Esophagus muscularis mucosa (tissue), 4 donors: ENCODE data around the gene MBNL3.

Experiments
- CTCF ChIP-seq, 3 experiments: fragments of 200-600 bp in 2 of 3; fragments of 450-650 bp in 1 of 3; sonication (generic) in 2 of 3; IDR thresholded peaks; one replicate each; pipeline ENCODE4 v1.5.1; 2017 to 2019; ENCODE audit warnings: antibody characterized with exemption in 3 of 3, mild to moderate bottlenecking in 2 of 3, moderate library complexity in 1 of 3
- EP300 ChIP-seq: sonication (generic); formaldehyde crosslinking; IDR thresholded peaks from one replicate; pipeline ENCODE4 v1.6.1; 2017; ENCODE audit warnings: antibody characterized with exemption
- POLR2A ChIP-seq: fragments of 450-650 bp; IDR thresholded peaks from one replicate; pipeline ENCODE4 v1.6.1; 2017; ENCODE audit warnings: antibody characterized with exemption, moderate library complexity, mild to moderate bottlenecking, low read depth
- POLR2AphosphoS5 ChIP-seq, 2 donors: sonication (generic); formaldehyde crosslinking; IDR thresholded peaks; one replicate each; pipeline ENCODE4 v1.6.1; 2017; ENCODE audit warnings: antibody characterized with exemption in 2 of 2

- TF ChIP-seq POLR2AphosphoS5 (IDR thresholded peaks at IDR 0.05) (no peak), CTCF (IDR thresholded peaks at IDR 0.05) (no peak), POLR2A (no peak), EP300 (no peak)
Observed at GRCh38 chrX:132353430-132353829, 135.4 kb downstream of the MBNL3 start.
